Progenitor cell of endocrine pancreas (in vitro differentiated cells): Measurements from ENCODE around the gene LRFN2. TPM values are rescaled to one million over a fixed set of nuclear protein-coding genes. Genes with fewer than 3 reads are reported as not detected.

Experiments used
- DNase-seq: peaks from one replicate; pipeline ENCODE4 v3.0.0; 2021; ENCODE audit warnings: low spot score; ENCODE audit not compliant: unreplicated experiment
- H3K27ac Mint-ChIP-seq: 2 replicates; pipeline ENCODE4 v1.8.0; 2021; ENCODE audit warnings: mild to moderate bottlenecking, moderate library complexity, mixed read lengths
- H3K27me3 Mint-ChIP-seq: 2 replicates; pipeline ENCODE4 v1.8.0; 2021; ENCODE audit warnings: mixed read lengths
- H3K36me3 Mint-ChIP-seq: 2 replicates; pipeline ENCODE4 v1.8.0; 2022; ENCODE audit warnings: mixed read lengths; ENCODE audit not compliant: insufficient read depth
- H3K4me1 Mint-ChIP-seq: 2 replicates; pipeline ENCODE4 v1.8.0; 2021; ENCODE audit warnings: low read depth, mixed read lengths
- H3K4me3 Mint-ChIP-seq: 2 replicates; pipeline ENCODE4 v1.8.0; 2021; ENCODE audit warnings: low read depth, mild to moderate bottlenecking, moderate library complexity, mixed read lengths
- H3K9me3 Mint-ChIP-seq: 2 replicates; pipeline ENCODE4 v1.8.0; 2021; ENCODE audit warnings: low read depth, mixed read lengths
- CTCF ChIP-seq: fragments of 200-600 bp; sonication (generic); IDR thresholded peaks from one replicate; pipeline ENCODE4 v1.5.0; 2021; ENCODE audit warnings: antibody characterized with exemption, mild to moderate bottlenecking; ENCODE audit not compliant: unreplicated experiment
- total RNA-seq: library from RNA; stranded (reverse); gene quantifications from 2 replicates; pipeline ENCODE4 v1.2.1, GENCODE V29; 2021

The LRFN2 gene
- total RNA-seq, 1 donor from 2014 or later, result 0.14 TPM

GRCh38 chr6:40629463-40629862, 42.3 kb upstream of the LRFN2 start:
- H3K4me3 Mint-ChIP-seq, result no peak overlapping the region
- H3K36me3 Mint-ChIP-seq, result peaks cover 2% of the 10 kb centered on the region
- H3K4me1 Mint-ChIP-seq, result peaks cover 5% of the 10 kb centered on the region
- no peak for TF ChIP-seq CTCF
- DNase-seq, result no peak
- no peak overlapping the region for H3K27ac Mint-ChIP-seq
- peaks cover 25% of the 10 kb centered on the region for H3K27me3 Mint-ChIP-seq
- peaks cover 9% of the 10 kb centered on the region for H3K9me3 Mint-ChIP-seq

- peaks cover 2% of the 10 kb centered on the region for H3K36me3 Mint-ChIP-seq
- DNase-seq, result no peak
- peaks cover 9% of the 10 kb centered on the region for H3K9me3 Mint-ChIP-seq
- H3K4me3 Mint-ChIP-seq, result no peak overlapping the region
- no peak overlapping the region for H3K27ac Mint-ChIP-seq
- H3K4me1 Mint-ChIP-seq, result peaks cover 3% of the 10 kb centered on the region
- peaks cover 24% of the 10 kb centered on the region for H3K27me3 Mint-ChIP-seq
- TF ChIP-seq CTCF, result no peak
These were observed 40.2 kb upstream of the LRFN2 start for GRCh38 chr6:40627316-40627715.

- H3K27me3 Mint-ChIP-seq, result peaks cover 22% of the 10 kb centered on the region
- H3K27ac Mint-ChIP-seq, result no peak overlapping the region
- H3K4me3 Mint-ChIP-seq, result no peak overlapping the region
- peaks cover 7% of the 10 kb centered on the region for H3K4me1 Mint-ChIP-seq
- DNase-seq, result no peak
- H3K9me3 Mint-ChIP-seq, result peaks cover 9% of the 10 kb centered on the region
- peaks cover 2% of the 10 kb centered on the region for H3K36me3 Mint-ChIP-seq
- TF ChIP-seq CTCF, result no peak
These were observed 39.7 kb upstream of the LRFN2 start for GRCh38 chr6:40626886-40627285.

GRCh38 chr6:40623932-40624331, 36.8 kb upstream of the LRFN2 start:
- DNase-seq, result no peak
- TF ChIP-seq CTCF, result no peak
- H3K27ac Mint-ChIP-seq, result no peak overlapping the region
- H3K36me3 Mint-ChIP-seq, result peaks cover 2% of the 10 kb centered on the region
- H3K4me3 Mint-ChIP-seq, result no peak overlapping the region
- H3K4me1 Mint-ChIP-seq, result peaks cover 11% of the 10 kb centered on the region
- H3K9me3 Mint-ChIP-seq, result peaks cover 9% of the 10 kb centered on the region
- H3K27me3 Mint-ChIP-seq, result peaks cover 17% of the 10 kb centered on the region

- Mint-ChIP-seq H3K4me1 (peaks cover 11% of the 10 kb centered on the region), H3K36me3 (peaks cover 2% of the 10 kb centered on the region), H3K9me3 (peaks cover 9% of the 10 kb centered on the region), H3K27me3 (peaks cover 17% of the 10 kb centered on the region), H3K27ac (no peak overlapping the region), H3K4me3 (no peak overlapping the region)
- TF ChIP-seq CTCF, result no peak
- DNase-seq, result no peak
These were observed 36.0 kb upstream of the LRFN2 start for GRCh38 chr6:40623178-40623577.
